A549 (cell line): Measurements from ENCODE around the gene SETD3.

Experiments used
- EHMT2 ChIP-seq: fragments of 200-600 bp; sonication (generic); IDR thresholded peaks from 2 replicates; pipeline ENCODE4 v1.6.1; 2016; ENCODE audit warnings: antibody characterized with exemption, low read depth, mild to moderate bottlenecking, moderate library complexity
- ESRRA ChIP-seq: fragments of 150-350 bp; IDR thresholded peaks from 2 replicates; pipeline ENCODE4 v1.6.1; 2014; ENCODE audit warnings: mild to moderate bottlenecking, low read length, borderline replicate concordance
- HDAC2 ChIP-seq: fragments of 200-600 bp; sonication (generic); IDR thresholded peaks from 2 replicates; pipeline ENCODE4 v1.6.1; 2016
- NR3C1 ChIP-seq: fragments of >200 bp; sonication (Bioruptor Twin); formaldehyde crosslinking; IDR thresholded peaks from 3 replicates; pipeline ENCODE4 v1.6.1; 2017
- POLR2A ChIP-seq: IDR thresholded peaks from 2 replicates; pipeline ENCODE4 v1.6.1; 2012; ENCODE audit warnings: mild to moderate bottlenecking, low read length
- TP53 ChIP-seq: fragments of 250-450 bp; sonication (Bioruptor Pico); IDR thresholded peaks from 2 replicates; pipeline ENCODE4 v1.5.0; 2021; ENCODE audit warnings: mild to moderate bottlenecking, moderate library complexity
- ZSCAN20 ChIP-seq: fragments of 250-450 bp; sonication (Bioruptor Pico); IDR thresholded peaks from 2 replicates; pipeline ENCODE4 v1.8.0; 2022; ENCODE audit warnings: mild to moderate bottlenecking, moderate library complexity
- TF ChIP-seq, protein P1 (sequence below): fragments of >200 bp; sonication (Bioruptor Twin); formaldehyde crosslinking; IDR thresholded peaks from 3 replicates; pipeline ENCODE4 v1.5.1; 2016
- TF ChIP-seq, protein P2 (sequence below): IDR thresholded peaks from 2 replicates; pipeline ENCODE4 v1.6.1; 2012

DNA sequence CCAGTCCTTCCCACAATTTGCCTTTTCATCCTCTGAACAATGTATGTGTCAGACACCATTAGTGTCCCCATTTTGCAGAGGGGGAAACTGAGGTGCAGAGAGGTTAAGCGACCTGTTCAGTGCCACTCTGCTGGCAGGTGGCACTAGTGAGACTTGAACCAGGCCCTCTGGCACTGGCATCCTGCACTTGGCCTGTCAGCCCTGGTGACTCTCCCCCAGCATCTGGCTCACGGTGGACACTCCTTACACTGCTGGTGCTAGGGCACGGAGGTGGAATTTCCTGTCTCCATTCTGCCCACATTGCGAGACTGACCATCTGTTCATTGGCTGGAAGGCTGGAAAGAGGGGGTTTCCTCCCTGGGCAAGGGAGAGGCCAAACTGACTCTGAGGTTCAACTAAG, 49.2 kb upstream of the SETD3 start:
- TF ChIP-seq, protein P1, sequence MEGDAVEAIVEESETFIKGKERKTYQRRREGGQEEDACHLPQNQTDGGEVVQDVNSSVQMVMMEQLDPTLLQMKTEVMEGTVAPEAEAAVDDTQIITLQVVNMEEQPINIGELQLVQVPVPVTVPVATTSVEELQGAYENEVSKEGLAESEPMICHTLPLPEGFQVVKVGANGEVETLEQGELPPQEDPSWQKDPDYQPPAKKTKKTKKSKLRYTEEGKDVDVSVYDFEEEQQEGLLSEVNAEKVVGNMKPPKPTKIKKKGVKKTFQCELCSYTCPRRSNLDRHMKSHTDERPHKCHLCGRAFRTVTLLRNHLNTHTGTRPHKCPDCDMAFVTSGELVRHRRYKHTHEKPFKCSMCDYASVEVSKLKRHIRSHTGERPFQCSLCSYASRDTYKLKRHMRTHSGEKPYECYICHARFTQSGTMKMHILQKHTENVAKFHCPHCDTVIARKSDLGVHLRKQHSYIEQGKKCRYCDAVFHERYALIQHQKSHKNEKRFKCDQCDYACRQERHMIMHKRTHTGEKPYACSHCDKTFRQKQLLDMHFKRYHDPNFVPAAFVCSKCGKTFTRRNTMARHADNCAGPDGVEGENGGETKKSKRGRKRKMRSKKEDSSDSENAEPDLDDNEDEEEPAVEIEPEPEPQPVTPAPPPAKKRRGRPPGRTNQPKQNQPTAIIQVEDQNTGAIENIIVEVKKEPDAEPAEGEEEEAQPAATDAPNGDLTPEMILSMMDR = no peak
- TF ChIP-seq TP53 (CRISPR knock-in tag) = no peak
- no peak for TF ChIP-seq POLR2A
- TF ChIP-seq, protein P2, sequence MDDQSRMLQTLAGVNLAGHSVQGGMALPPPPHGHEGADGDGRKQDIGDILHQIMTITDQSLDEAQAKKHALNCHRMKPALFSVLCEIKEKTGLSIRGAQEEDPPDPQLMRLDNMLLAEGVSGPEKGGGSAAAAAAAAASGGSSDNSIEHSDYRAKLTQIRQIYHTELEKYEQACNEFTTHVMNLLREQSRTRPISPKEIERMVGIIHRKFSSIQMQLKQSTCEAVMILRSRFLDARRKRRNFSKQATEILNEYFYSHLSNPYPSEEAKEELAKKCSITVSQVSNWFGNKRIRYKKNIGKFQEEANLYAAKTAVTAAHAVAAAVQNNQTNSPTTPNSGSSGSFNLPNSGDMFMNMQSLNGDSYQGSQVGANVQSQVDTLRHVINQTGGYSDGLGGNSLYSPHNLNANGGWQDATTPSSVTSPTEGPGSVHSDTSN = no peak
- TF ChIP-seq ESRRA = no peak
- no peak for TF ChIP-seq HDAC2
- TF ChIP-seq ZSCAN20 (CRISPR knock-in tag) = no peak
- TF ChIP-seq NR3C1 = no peak
- TF ChIP-seq EHMT2 = no peak
